Measurements from ENCODE around the gene FGF21.

GRCh38 chr19:48739404-48740163 lies 15.7 kb upstream of the FGF21 start:
- TF ChIP-seq SUZ12 (IDR thresholded peaks at IDR 0.05; ENCODE audit: extremely low read depth, insufficient read depth, insufficient read length), result no peak
- no peak for TF ChIP-seq YY1 (IDR thresholded peaks at IDR 0.05; ENCODE audit: insufficient read depth, insufficient read length)
- no peak for TF ChIP-seq ZNF274 (IDR thresholded peaks at IDR 0.05; ENCODE audit: low read depth, low read length)

All from NT2/D1 (cell line).